ENCODE data around the gene SEL1L3.

Gene SEL1L3

GRCh38 chr4:25743971-25744370 is 118.8 kb downstream of the SEL1L3 start:
- DNase-seq (ENCODE audit: low spot score), result no peak

GRCh38 chr4:25729564-25729963 is 133.2 kb downstream of the SEL1L3 start:
- no peak for DNase-seq (ENCODE audit: low spot score)

- no peak for DNase-seq (ENCODE audit: low spot score)
Observed at GRCh38 chr4:25728886-25729285, 133.9 kb downstream of the SEL1L3 start.

GRCh38 chr4:25727711-25728493 is 134.9 kb downstream of the SEL1L3 start:
- DNase-seq (ENCODE audit: low spot score), result no peak

- DNase-seq (ENCODE audit: low spot score), result no peak
Observed at GRCh38 chr4:25725870-25726269, 136.9 kb downstream of the SEL1L3 start.

- no peak for DNase-seq (ENCODE audit: low spot score)
Observed at GRCh38 chr4:25723409-25723808, 139.4 kb downstream of the SEL1L3 start.

- no peak for DNase-seq (ENCODE audit: low spot score)
Observed at GRCh38 chr4:25722964-25723363, 139.8 kb downstream of the SEL1L3 start.

GRCh38 chr4:25713812-25714211 is 149.0 kb downstream of the SEL1L3 start:
- DNase-seq (ENCODE audit: low spot score), result no peak

- DNase-seq (ENCODE audit: low spot score), result no peak
Observed at GRCh38 chr4:25712611-25713010, 150.2 kb downstream of the SEL1L3 start.

- DNase-seq (ENCODE audit: low spot score), result no peak
Observed at GRCh38 chr4:25710637-25711036, 152.2 kb downstream of the SEL1L3 start.

GRCh38 chr4:25704516-25704915 is 158.3 kb downstream of the SEL1L3 start:
- no peak for DNase-seq (ENCODE audit: low spot score)

- DNase-seq (ENCODE audit: low spot score), result no peak
Observed at GRCh38 chr4:25703731-25704388, 158.9 kb downstream of the SEL1L3 start.

GRCh38 chr4:25702848-25703247 is 159.9 kb downstream of the SEL1L3 start:
- DNase-seq (ENCODE audit: low spot score), result peak; percentile 38

- DNase-seq (ENCODE audit: low spot score), result no peak
Observed at GRCh38 chr4:25700661-25701060, 162.1 kb downstream of the SEL1L3 start.

GRCh38 chr4:25697516-25697915 is 165.3 kb downstream of the SEL1L3 start:
- no peak for DNase-seq (ENCODE audit: low spot score)

All from globus pallidus (tissue), 1 donor.